ENCODE measurements around the gene SLC35E4.

SLC35E4 gene

GRCh38 chr22:30640361-30640760, 4.8 kb downstream of the SLC35E4 start:
- no peaks in the 10 kb centered on the region for H3K9me3 ChIP-seq
- H3K36me3 ChIP-seq: no peaks in the 10 kb centered on the region
- no peak for TF ChIP-seq CTCF (IDR thresholded peaks at IDR 0.05)
- H3K4me1 ChIP-seq (ENCODE audit: control insufficient read depth in 1 of 2, insufficient read depth in 1 of 2, low read depth in 1 of 2, low read length in 1 of 2): peaks cover 10 to 14% of the 10 kb centered on the region in 2 experiments
- peaks cover 27% of the 10 kb centered on the region for H3K27me3 ChIP-seq
- H3K4me3 ChIP-seq (ENCODE audit: low read depth in 1 of 2, low read length in 1 of 2): no peak overlapping the region
- H3K27ac ChIP-seq: no peak overlapping the region

- Histone ChIP-seq H3K27me3 (peaks cover 21% of the 10 kb centered on the region), H3K4me1 (ENCODE audit: control insufficient read depth in 1 of 2, insufficient read depth in 1 of 2, low read depth in 1 of 2, low read length in 1 of 2) (peaks cover 6 to 8% of the 10 kb centered on the region in 2 experiments), H3K4me3 (ENCODE audit: low read depth in 1 of 2, low read length in 1 of 2) (no peak overlapping the region), H3K9me3 (no peaks in the 10 kb centered on the region), H3K36me3 (no peaks in the 10 kb centered on the region), H3K27ac (no peak overlapping the region)
- no peak for TF ChIP-seq CTCF (IDR thresholded peaks at IDR 0.05)
These were observed 5.4 kb downstream of the SLC35E4 start for GRCh38 chr22:30640839-30641430.

GRCh38 chr22:30643055-30643875, 7.7 kb downstream of the SLC35E4 start:
- no peaks in the 10 kb centered on the region for H3K9me3 ChIP-seq
- no peak overlapping the region for H3K27ac ChIP-seq
- H3K4me3 ChIP-seq (ENCODE audit: low read depth in 1 of 2, low read length in 1 of 2): no peak overlapping the region
- TF ChIP-seq CTCF (IDR thresholded peaks at IDR 0.05): no peak
- H3K36me3 ChIP-seq: no peaks in the 10 kb centered on the region
- H3K27me3 ChIP-seq: no peaks in the 10 kb centered on the region
- H3K4me1 ChIP-seq (ENCODE audit: control insufficient read depth in 1 of 2, insufficient read depth in 1 of 2, low read depth in 1 of 2, low read length in 1 of 2): no peaks in the 10 kb centered on the region

GRCh38 chr22:30646518-30647160, 11.1 kb downstream of the SLC35E4 start:
- H3K9me3 ChIP-seq: no peaks in the 10 kb centered on the region
- no peaks in the 10 kb centered on the region for H3K27me3 ChIP-seq
- no peak overlapping the region for H3K27ac ChIP-seq
- H3K4me1 ChIP-seq (ENCODE audit: control insufficient read depth in 1 of 2, insufficient read depth in 1 of 2, low read depth in 1 of 2, low read length in 1 of 2): no peaks in the 10 kb centered on the region
- H3K36me3 ChIP-seq: no peaks in the 10 kb centered on the region
- no peak overlapping the region for H3K4me3 ChIP-seq (ENCODE audit: low read depth in 1 of 2, low read length in 1 of 2)
- TF ChIP-seq CTCF (IDR thresholded peaks at IDR 0.05): no peak

GRCh38 chr22:30647536-30647935, 12.0 kb downstream of the SLC35E4 start:
- TF ChIP-seq CTCF (IDR thresholded peaks at IDR 0.05): no peak
- H3K4me1 ChIP-seq (ENCODE audit: control insufficient read depth in 1 of 2, insufficient read depth in 1 of 2, low read depth in 1 of 2, low read length in 1 of 2): no peaks in the 10 kb centered on the region

More at GRCh38 chr22:30647536-30647935, 12.0 kb downstream of the SLC35E4 start:
- no peak overlapping the region for H3K4me3 ChIP-seq (ENCODE audit: low read depth in 1 of 2, low read length in 1 of 2)
- no peaks in the 10 kb centered on the region for H3K36me3 ChIP-seq
- H3K9me3 ChIP-seq: no peaks in the 10 kb centered on the region
- H3K27me3 ChIP-seq: no peaks in the 10 kb centered on the region
- no peak overlapping the region for H3K27ac ChIP-seq

Data from neutrophil (primary cell).